GM23338 (cell line): ENCODE data around the gene SLC35B3. TPM values are rescaled to one million over a fixed set of nuclear protein-coding genes. Genes with fewer than 3 reads are reported as not detected.

ENCODE experiments used
- ATAC-seq: fragments of 200-7000 bp; cut with Tn5 transposase; 3 replicates; pipeline ENCODE4 v1.9.1; 2020
- DNase-seq: peaks from one replicate; pipeline ENCODE4 v3.0.0-alpha.2; 2015; ENCODE audit warnings: low spot score
- H2AFZ ChIP-seq: fragments of 200-600 bp; sonication (generic); 2 replicates; pipeline ENCODE4 v1.8.0; 2016; ENCODE audit warnings: antibody characterized with exemption, mild to moderate bottlenecking, moderate library complexity
- H3F3A ChIP-seq: fragments of 200-600 bp; sonication (generic); replicated peaks from 2 replicates; pipeline ENCODE4 v1.8.0; 2017; ENCODE audit warnings: antibody characterized with exemption, mixed run types, low read depth
- H3K27ac ChIP-seq: fragments of 200-600 bp; sonication (generic); 2 replicates; pipeline ENCODE4 v1.6.1; 2016; ENCODE audit warnings: low read depth
- H3K27me3 ChIP-seq: fragments of 200-600 bp; sonication (generic); 2 replicates; pipeline ENCODE4 v1.8.0; 2016; ENCODE audit warnings: mild to moderate bottlenecking, mixed run types, moderate library complexity; ENCODE audit not compliant: insufficient read depth
- H3K36me3 ChIP-seq: fragments of 200-600 bp; sonication (generic); 2 replicates; pipeline ENCODE4 v1.8.0; 2016; ENCODE audit warnings: mild to moderate bottlenecking; ENCODE audit not compliant: insufficient read depth
- H3K4me1 ChIP-seq: fragments of 200-600 bp; sonication (generic); 2 replicates; pipeline ENCODE4 v1.8.0; 2016; ENCODE audit warnings: mild to moderate bottlenecking, moderate library complexity; ENCODE audit not compliant: insufficient read depth
- H3K4me2 ChIP-seq: fragments of 200-600 bp; sonication (generic); 2 replicates; pipeline ENCODE4 v1.7.1; 2017; ENCODE audit warnings: mixed run types
- H3K4me3 ChIP-seq: fragments of 200-600 bp; sonication (generic); 2 replicates; pipeline ENCODE4 v1.6.1; 2016; ENCODE audit warnings: mixed run types
- H3K79me2 ChIP-seq: fragments of 200-600 bp; sonication (generic); replicated peaks from 2 replicates; pipeline ENCODE4 v1.8.0; 2017; ENCODE audit warnings: mild to moderate bottlenecking; ENCODE audit not compliant: insufficient read depth
- H3K9me2 ChIP-seq: fragments of 200-600 bp; sonication (generic); 2 replicates; pipeline ENCODE4 v1.8.0; 2017; ENCODE audit not compliant: insufficient read depth
- H4K20me1 ChIP-seq: fragments of 200-600 bp; sonication (generic); replicated peaks from 2 replicates; pipeline ENCODE4 v1.8.0; 2017; ENCODE audit warnings: mild to moderate bottlenecking; ENCODE audit not compliant: insufficient read depth
- H3K27ac Mint-ChIP-seq: 2 replicates; pipeline ENCODE4 v1.8.0; 2020; ENCODE audit warnings: inconsistent platforms, mild to moderate bottlenecking, moderate library complexity, mixed read lengths
- H3K27me3 Mint-ChIP-seq: 3 replicates; pipeline ENCODE4 v1.8.0; 2022; ENCODE audit warnings: low read depth, mild to moderate bottlenecking, moderate library complexity, mixed read lengths, inconsistent platforms; ENCODE audit not compliant: insufficient read depth, poor library complexity
- H3K36me3 Mint-ChIP-seq: 3 replicates; pipeline ENCODE4 v1.8.0; 2021; ENCODE audit warnings: low read depth, mild to moderate bottlenecking, inconsistent platforms, moderate library complexity, mixed read lengths
- H3K4me1 Mint-ChIP-seq: 3 replicates; pipeline ENCODE4 v1.8.0; 2020; ENCODE audit warnings: mild to moderate bottlenecking, inconsistent platforms, mixed read lengths
- H3K4me3 Mint-ChIP-seq: 3 replicates; pipeline ENCODE4 v1.8.0; 2021; ENCODE audit warnings: moderate library complexity, mild to moderate bottlenecking, inconsistent platforms, mixed read lengths
- H3K9me3 Mint-ChIP-seq: 3 replicates; pipeline ENCODE4 v1.8.0; 2020; ENCODE audit warnings: moderate library complexity, mild to moderate bottlenecking, inconsistent platforms, mixed read lengths
- CREB1 ChIP-seq: fragments of 250-450 bp; sonication (Bioruptor Pico); IDR thresholded peaks from 2 replicates; pipeline ENCODE4 v1.5.0; 2020; ENCODE audit warnings: low read depth, mild to moderate bottlenecking, moderate library complexity
- CTCF ChIP-seq, 2 experiments: fragments of 200-600 bp in 1 of 2; sonication (generic) in 1 of 2; conservative IDR thresholded peaks; 2 replicates each; pipeline versions ENCODE4 v1.5.1 to v1.6.1; 2016 to 2017; ENCODE audit warnings: antibody characterized with exemption in 2 of 2, low read depth in 2 of 2, mild to moderate bottlenecking in 2 of 2, moderate library complexity in 1 of 2
- EZH2phosphoT487 ChIP-seq: fragments of 200-600 bp; sonication (generic); IDR thresholded peaks from one replicate; pipeline ENCODE4 v1.8.1; 2018; ENCODE audit warnings: antibody characterized with exemption; ENCODE audit not compliant: unreplicated experiment
- JUNB ChIP-seq: IDR thresholded peaks from one replicate; pipeline ENCODE4 v1.6.1; 2016; ENCODE audit warnings: antibody characterized with exemption; ENCODE audit not compliant: unreplicated experiment
- NANOG ChIP-seq: IDR thresholded peaks from 2 replicates; pipeline ENCODE4 v1.6.1; 2016; ENCODE audit warnings: antibody characterized with exemption, borderline replicate concordance
- POLR2AphosphoS5 ChIP-seq: IDR thresholded peaks from 2 replicates; pipeline ENCODE4 v1.6.1; 2016; ENCODE audit warnings: antibody characterized with exemption, low read depth
- ZNF114 ChIP-seq: fragments of 250-450 bp; sonication (Bioruptor Pico); IDR thresholded peaks from 2 replicates; pipeline ENCODE4 v1.5.0; 2020; ENCODE audit warnings: mild to moderate bottlenecking, moderate library complexity
- ZNF462 ChIP-seq: fragments of 250-450 bp; sonication (Bioruptor Pico); IDR thresholded peaks from 2 replicates; pipeline ENCODE4 v1.5.0; 2020; ENCODE audit warnings: mild to moderate bottlenecking, moderate library complexity
- polyA plus RNA-seq: library from polyadenylated mRNA; unstranded; fragments of >200 nt; fragmentation: Nextera tagmentation; extraction: Ambion mirVana; gene quantifications from 2 replicates; pipeline ENCODE4 v1.2.1, GENCODE V29; 2016
- total RNA-seq: library from RNA; depleted of rRNA; stranded (reverse); fragments of >200 nt; shearing (Covaris generic); gene quantifications from 2 replicates; pipeline ENCODE4 v1.2.3, GENCODE V29; 2014

SLC35B3 gene
- total and polyA plus RNA-seq, 2 experiments from 2014 or later: 7.5 to 9.0 TPM

- TF ChIP-seq ZNF462 (CRISPR knock-in tag) (no peak), ZNF114 (no peak), CTCF (conservative IDR thresholded peaks at IDR 0.05; ENCODE audit: low read depth in 2 of 2) (no peak)
Observed at GRCh38 chr6:8437813-8438212, 2.5 kb upstream of the SLC35B3 start (continued).

GRCh38 chr6:8436966-8437365 is 1.6 kb upstream of the SLC35B3 start:
- no peaks in the 10 kb centered on the region for H3K36me3 ChIP-seq
- no peak for ATAC-seq
- H3K4me1 ChIP-seq: peaks cover 10% of the 10 kb centered on the region
- DNase-seq: no peak
- no peak overlapping the region for H2AFZ ChIP-seq
- no peak overlapping the region for H3K4me2 ChIP-seq
- no peak overlapping the region for H3K4me3 Mint-ChIP-seq
- no peaks in the 10 kb centered on the region for H4K20me1 ChIP-seq
- H3K36me3 Mint-ChIP-seq: no peaks in the 10 kb centered on the region; the same call in 2 of the 3 replicates
- no peak overlapping the region for H3K27ac Mint-ChIP-seq
- H3K9me2 ChIP-seq: no peaks in the 10 kb centered on the region
- peaks cover 17% of the 10 kb centered on the region for H3K4me1 Mint-ChIP-seq
- no peaks in the 10 kb centered on the region for H3K27me3 Mint-ChIP-seq
- no peak overlapping the region for H3K4me3 ChIP-seq
- H3F3A ChIP-seq: no peaks in the 10 kb centered on the region
- no peaks in the 10 kb centered on the region for H3K27me3 ChIP-seq
- H3K27ac ChIP-seq: no peak overlapping the region
- peaks cover 30% of the 10 kb centered on the region for H3K79me2 ChIP-seq
- no peaks in the 10 kb centered on the region for H3K9me3 Mint-ChIP-seq
- TF ChIP-seq CREB1: no peak
- no peak for TF ChIP-seq NANOG
- no peak for TF ChIP-seq JUNB
- TF ChIP-seq EZH2phosphoT487: no peak
- no peak for TF ChIP-seq POLR2AphosphoS5
- TF ChIP-seq CTCF (conservative IDR thresholded peaks at IDR 0.05; ENCODE audit: low read depth in 2 of 2): no peak
